HG02610 (cell line): ENCODE results near the gene TCF7L1.
"Not testable (repeated sequence)": the region's sequence is repeated elsewhere in the genome, so short reads cannot be mapped to it uniquely, and the experiment has no call there.

Source experiments
- ATAC-seq: cut with Tn5 transposase; IDR thresholded peaks from one replicate; pipeline ENCODE4 v1.9.1; 2021; ENCODE audit warnings: mild to moderate bottlenecking, moderate library complexity; ENCODE audit not compliant: unreplicated experiment

TCF7L1 gene

DNA sequence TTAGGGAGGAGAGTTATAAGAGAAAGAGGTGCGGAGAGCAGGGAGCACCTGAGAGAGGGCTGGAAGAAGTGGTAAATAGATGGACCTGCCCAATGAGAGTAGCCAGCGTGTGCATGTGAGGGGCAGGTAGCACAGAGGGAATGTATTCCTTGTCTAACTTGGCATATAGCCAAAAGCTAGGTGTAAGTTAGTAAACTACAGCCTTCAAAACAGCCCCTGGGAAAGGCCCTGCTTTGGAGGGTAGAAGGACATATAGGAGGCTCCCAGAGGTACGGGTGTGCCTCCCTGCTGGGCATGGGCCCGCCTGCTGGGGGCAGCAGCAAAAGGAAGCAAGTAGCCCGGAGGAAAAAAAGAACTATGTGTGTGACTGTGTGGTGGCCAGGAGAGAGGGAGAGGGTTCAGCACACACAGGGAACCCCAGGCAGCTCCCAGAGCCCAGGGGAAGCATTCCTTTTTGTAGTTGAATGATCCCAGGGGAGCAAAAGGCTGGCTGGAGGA is 48.0 kb downstream of the TCF7L1 start:
- ATAC-seq = no peak

- ATAC-seq = no peak
These were observed 48.8 kb downstream of the TCF7L1 start for GRCh38 chr2:85181844-85182456.

- ATAC-seq = no peak
These were observed 49.9 kb downstream of the TCF7L1 start for GRCh38 chr2:85183076-85183475.

- ATAC-seq = no peak
These were observed 50.3 kb downstream of the TCF7L1 start for GRCh38 chr2:85183479-85183878.

DNA sequence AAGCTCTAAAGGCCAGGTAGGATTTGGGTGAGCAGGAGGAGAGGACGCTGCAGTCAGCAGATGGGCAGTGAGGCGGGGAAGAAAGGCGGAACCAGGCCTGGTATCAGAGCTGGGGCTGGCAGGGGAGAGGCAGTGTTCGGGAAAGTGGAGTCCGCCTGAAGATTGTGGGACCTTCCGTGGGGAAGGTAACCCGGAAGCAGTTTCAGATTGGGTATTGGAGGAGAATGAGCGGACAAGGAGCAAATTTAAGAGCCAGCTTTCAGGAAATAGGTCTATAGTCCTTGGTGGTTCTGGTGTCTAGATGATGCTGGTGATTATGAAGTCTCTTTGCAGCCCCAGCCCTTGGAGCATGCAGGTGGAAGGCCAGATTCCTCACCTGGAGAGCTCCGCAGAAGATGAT is 51.0 kb downstream of the TCF7L1 start:
- ATAC-seq = no peak

DNA sequence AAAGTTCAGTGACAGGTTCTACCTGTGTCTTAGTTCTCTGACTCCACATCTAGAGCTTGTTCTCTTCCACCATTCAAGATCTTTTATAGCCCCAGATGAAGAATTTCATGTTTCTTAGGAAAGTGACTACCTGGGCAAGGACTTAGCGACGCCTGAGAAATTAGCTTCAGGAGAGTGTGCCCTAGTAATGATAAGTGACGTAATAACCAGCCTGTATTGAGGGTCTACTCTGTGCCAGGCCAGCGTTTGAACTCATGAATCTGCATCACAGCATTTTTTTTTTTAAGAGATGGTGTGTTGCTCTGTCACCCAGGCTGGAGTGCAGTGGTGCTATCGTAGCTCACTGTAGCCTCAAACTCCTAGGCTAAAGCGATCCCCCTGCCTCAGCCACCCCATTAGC is 51.8 kb downstream of the TCF7L1 start:
- ATAC-seq = no peak

DNA sequence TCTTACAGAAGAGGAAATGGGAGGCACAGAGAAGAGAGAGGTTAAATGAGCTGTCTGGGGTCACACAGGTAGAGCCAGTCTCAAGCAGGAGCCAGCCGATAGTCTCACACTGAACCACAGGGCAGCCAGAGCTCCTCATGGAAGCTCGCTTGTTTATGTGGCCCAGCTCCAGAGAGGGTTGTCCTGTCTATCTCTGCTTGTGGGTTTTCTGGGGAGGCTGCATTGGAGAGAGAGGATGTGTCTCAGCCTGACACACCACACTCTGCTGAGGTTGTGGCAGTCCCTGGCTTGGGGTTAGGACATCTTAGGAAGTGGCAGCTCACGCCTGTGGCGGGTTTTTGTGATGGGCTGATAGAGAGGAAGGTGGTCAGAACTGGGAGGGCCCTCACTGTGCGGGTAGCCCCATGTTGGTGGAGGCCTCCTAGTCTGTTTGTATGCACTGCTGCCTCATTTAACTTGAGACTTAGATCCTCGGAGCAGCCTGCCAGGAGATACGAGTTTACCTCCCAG is 52.3 kb downstream of the TCF7L1 start:
- ATAC-seq = no peak

DNA sequence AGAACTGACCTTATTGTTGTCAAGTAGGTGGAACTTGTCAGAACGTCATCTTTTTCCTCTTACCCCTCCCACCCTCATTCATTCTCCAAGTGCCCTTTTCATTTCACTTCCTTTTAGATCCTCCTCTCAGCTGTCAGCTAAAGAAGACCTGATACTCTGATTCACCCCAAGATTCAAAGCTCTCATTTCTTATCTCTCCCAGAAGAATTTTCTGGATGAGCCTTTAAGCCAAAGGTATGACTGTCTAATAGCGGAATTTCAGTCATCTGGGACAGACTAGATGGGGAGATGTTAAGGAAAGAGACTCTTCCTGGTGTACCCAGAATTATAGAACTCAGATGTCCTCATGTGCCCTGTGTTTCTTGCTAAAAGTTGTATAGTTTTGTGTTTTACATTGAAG is 53.9 kb downstream of the TCF7L1 start:
- no peak for ATAC-seq

GRCh38 chr2:85188852-85189251 is 55.7 kb downstream of the TCF7L1 start:
- ATAC-seq = no peak

DNA sequence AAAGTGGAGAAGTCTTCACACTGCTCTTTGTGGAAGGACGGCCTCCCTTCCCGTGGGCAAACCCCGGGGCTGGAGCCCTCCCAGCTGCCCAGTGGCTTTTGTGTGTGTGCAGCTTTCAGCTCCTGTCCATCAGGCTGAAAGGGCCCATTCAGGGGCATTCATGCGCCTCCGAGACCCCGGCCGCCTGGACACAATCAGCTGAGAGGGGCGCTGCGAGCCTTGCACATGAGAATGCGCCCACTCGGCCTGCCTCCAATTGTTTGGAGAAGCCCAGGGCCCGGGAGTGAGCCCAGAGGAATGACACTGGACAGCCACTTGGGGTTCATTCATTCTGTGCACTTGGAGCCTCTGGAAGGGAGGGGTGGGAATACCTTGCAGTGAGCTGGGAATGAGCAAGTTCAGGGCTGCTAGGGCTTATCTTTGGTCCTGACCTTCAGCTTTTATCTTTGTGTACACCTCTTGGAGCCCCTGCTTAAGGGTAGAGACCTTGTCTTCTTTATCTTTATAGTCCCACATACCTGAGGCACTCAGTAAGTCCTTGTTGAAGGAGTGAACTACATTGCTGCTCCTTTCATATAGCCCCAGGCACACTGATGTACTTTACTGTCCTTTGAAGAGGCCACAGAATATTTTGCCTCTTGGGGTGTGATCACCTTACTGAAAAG is 56.5 kb downstream of the TCF7L1 start:
- ATAC-seq = no peak

- no peak for ATAC-seq
These were observed 58.0 kb downstream of the TCF7L1 start for GRCh38 chr2:85191157-85191556.

DNA sequence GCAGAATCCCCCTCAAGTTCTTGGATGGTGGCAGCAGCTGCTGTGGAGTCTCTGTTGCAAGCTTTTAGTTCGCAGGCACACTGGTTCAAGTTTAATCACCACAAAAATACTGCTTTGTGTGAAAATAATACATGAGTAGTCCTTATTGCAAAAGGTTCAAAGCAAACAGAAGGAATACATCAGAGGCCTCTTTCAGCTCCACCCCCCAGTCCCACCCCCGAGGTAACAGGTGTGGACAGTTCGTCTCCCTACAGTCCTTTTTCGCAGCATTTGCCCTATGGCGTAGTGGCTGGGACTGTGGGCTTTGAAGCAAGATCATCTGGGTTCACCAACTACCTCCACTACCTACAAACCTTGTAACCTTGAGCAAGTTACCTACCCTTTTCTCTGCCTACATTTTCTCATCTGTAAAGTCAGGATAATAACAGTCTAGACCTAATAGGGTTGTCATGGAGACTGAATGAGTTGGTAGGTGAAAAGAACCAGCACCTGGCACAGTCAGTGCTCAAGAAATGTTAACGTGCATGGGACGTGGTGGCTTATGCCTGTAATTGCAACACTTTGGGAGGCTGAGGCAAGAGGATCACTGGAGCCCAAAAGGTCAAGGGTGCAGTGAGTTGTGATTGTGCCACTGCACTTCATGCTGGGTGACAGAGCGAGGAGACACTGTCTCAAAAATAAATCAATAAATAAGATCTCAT is 61.7 kb downstream of the TCF7L1 start:
- ATAC-seq = no peak

GRCh38 chr2:85195956-85196355 is 62.8 kb downstream of the TCF7L1 start:
- no peak for ATAC-seq

- ATAC-seq = no peak
These were observed 66.5 kb downstream of the TCF7L1 start for GRCh38 chr2:85199698-85200097.

DNA sequence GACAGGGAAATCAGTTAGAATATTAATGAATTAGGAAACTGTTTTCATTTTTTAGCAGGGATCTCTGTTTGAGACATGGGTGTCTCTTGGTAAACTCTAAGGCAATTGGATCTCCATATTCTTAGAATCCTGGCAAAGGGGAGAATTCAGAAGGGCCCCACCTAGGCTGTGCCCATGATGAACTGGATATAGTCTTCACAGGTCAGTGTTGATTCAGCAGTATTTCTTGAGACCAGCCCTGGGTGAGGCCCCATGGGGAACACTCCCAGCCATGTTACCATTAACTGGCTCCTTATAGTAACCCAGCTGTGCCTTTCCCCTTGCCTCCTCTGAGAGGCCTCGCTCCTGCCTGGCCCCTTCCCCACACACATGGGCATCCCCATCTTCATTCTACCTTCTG is 76.7 kb downstream of the TCF7L1 start:
- no peak for ATAC-seq

- ATAC-seq = no peak
These were observed 77.3 kb downstream of the TCF7L1 start for GRCh38 chr2:85210511-85210910.

DNA sequence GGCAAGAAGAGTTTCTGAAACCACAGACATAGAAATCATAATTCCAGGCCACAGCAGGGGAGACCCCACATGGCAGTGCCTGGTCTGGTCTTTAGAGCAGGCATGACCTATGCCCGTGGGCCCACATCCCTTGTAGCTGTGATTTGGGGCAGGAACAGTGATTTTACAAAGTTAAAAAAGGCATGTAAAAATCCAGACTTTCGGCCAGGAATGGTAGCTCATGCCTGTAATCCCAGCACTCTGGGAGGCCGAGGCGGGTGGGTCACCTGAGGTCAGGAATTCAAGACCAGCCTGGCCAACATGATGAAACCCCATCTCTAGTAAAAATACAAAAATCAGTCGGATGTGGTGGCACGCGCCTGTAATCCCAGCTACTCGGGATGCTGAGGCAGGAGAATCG is 78.4 kb downstream of the TCF7L1 start:
- not testable (repeated sequence) for ATAC-seq

DNA sequence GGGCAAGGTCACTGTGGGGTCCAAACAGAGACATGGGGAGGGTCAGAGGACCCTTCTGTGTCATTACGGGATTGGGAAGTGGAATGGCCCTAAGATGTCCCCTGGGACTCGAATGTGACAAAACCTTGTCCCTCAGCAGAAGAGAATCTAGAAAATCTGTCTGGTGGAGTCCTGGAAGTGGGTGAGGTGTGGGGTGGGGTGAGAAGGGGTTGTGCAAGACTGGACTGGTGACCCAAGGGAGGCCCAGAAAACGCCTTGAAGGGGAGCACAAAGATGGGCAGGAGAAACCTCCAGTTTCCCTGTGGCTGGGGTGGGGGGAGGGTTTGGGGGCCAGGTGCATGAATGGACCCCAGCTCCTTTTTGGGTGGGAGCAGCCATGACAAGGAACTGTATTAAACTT is 79.6 kb downstream of the TCF7L1 start:
- ATAC-seq = no peak

DNA sequence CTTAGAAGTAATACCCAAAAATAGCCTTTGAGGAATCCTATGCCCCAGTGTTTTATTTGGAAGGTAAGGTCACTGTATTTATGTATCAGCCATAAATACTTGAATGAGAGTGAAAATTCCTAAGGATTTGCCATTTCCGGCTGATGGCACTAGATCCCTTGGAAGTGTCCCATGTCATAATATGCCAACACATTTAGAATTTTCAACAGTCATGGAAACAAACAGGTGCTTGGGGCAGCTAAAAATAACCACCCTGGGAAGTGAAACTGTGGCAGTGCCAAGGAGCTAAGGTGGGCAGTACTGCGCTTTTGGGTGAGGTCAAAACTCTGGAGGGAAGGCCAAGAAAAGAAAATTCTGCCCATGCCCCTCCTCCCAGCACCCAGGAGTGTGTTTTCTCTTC is 80.2 kb downstream of the TCF7L1 start:
- ATAC-seq = no peak

- ATAC-seq = no peak
These were observed 80.8 kb downstream of the TCF7L1 start for GRCh38 chr2:85213901-85214512.

DNA sequence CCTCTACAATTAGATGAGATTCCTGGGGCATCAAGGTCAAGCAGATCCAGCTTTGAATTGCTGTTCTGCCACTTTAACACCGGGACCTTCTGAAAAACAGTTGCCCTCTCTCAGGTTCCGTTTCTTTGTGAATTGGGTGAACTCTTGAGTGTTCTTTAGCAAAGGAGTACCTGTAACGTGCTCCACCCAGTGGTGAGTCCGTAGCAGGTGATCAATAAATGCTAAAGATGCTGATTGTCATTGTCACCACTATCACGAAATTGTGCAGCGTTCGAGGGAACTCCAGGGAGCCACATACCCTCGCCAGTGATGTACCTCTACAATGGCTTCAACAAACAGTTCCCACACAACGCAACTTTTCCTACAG is 81.9 kb downstream of the TCF7L1 start:
- ATAC-seq = no peak
